Urinary bladder (tissue), 4 donors: Measurements from ENCODE around the gene AMN. TPM values are rescaled to one million over a fixed set of nuclear protein-coding genes. Genes with fewer than 3 reads are reported as not detected.
"Not testable (repeated sequence)": the region's sequence is repeated elsewhere in the genome, so short reads cannot be mapped to it uniquely, and the experiment has no call there.

Experiments used
- DNase-seq: peaks from one replicate; pipeline ENCODE4 v3.0.0-alpha.2; 2015; ENCODE audit errors: extremely low spot score
- H3K27ac ChIP-seq: one replicate; pipeline ENCODE4 v1.5.1; 2013; ENCODE audit warnings: low read depth, mild to moderate bottlenecking, moderate library complexity
- H3K36me3 ChIP-seq: one replicate; pipeline ENCODE4 v1.6.1; 2013; ENCODE audit warnings: mild to moderate bottlenecking, moderate library complexity; ENCODE audit not compliant: insufficient read depth
- H3K4me1 ChIP-seq: one replicate; pipeline ENCODE4 v1.6.1; 2013; ENCODE audit warnings: mild to moderate bottlenecking, moderate library complexity; ENCODE audit not compliant: insufficient read depth
- H3K4me3 ChIP-seq: one replicate; pipeline ENCODE4 v1.5.1; 2013; ENCODE audit warnings: low read depth, low read length
- WGBS: extraction: QIAGEN DNeasy Blood & Tissue Kit; methylation state at CpG from one replicate; pipeline ENCODE4 v1.1.7; 2013; 5-methylcytosine and 5-hydroxymethylcytosine counted together
- polyA plus RNA-seq: library from polyadenylated mRNA; stranded (reverse); fragments of 200-250 nt; gene quantifications from one replicate; pipeline ENCODE4 v1.2.3, GENCODE V29; 2013
- total RNA-seq: library from RNA; depleted of rRNA; stranded (reverse); fragments of >200 nt; gene quantifications from one replicate; pipeline ENCODE4 v1.2.3, GENCODE V29; 2014
- donor health status: healthy with polysubstance abuse.
- donor health status: healthy.

Gene AMN
- total and polyA plus RNA-seq, 2 donors = 0.21 to 1.0 TPM

DNA sequence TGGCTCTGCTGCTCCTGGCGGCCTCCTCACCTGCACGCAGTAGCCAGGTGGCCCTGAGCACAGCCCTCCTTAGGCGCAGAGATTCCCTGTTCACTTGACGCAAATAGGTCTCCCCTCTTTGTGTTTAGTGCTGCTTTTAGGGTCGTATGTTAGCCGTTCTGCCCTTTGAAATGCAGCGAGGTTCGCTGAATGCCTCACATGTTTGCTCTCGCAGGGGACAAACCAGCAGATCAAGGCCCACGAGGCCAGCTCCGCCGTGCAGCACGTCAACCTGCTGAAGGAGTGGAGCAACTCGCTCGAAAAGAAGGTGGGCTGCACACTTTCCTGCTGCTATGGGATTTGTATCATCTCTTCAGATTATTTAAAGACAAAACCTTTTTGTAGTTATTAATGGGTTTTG lies 31.4 kb upstream of the AMN start:
- Histone ChIP-seq H3K4me1 (no peaks in the 10 kb centered on the region), H3K27ac (no peak overlapping the region), H3K36me3 (no peaks in the 10 kb centered on the region), H3K4me3 (no peak overlapping the region)
- no peak for DNase-seq
- WGBS = 85% methylated on average over 15 of the region's 15 CpGs

DNA sequence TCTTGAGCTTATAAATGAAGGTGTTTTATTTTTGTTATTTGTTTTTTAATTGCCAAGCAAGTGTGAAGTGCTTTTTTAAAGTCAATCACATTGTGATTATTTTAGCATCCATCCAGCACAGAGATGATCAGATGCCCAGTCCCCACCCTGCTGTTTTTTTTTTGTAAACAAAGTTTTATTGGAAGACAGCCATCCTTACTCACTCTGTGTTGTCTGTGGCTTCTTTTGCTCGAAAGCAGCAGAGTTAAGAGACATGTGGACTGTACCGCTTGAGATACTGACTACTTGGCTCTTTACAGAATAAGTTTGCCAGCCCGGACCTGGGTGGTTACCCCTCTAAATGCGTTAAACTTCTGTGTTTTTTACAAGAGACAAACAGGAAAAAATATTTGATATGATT lies 30.9 kb upstream of the AMN start:
- DNase-seq = no peak
- 48% methylated on average over 4 of the region's 4 CpGs for WGBS
- no peaks in the 10 kb centered on the region for H3K36me3 ChIP-seq
- no peak overlapping the region for H3K4me3 ChIP-seq
- no peak overlapping the region for H3K27ac ChIP-seq
- H3K4me1 ChIP-seq = no peaks in the 10 kb centered on the region

DNA sequence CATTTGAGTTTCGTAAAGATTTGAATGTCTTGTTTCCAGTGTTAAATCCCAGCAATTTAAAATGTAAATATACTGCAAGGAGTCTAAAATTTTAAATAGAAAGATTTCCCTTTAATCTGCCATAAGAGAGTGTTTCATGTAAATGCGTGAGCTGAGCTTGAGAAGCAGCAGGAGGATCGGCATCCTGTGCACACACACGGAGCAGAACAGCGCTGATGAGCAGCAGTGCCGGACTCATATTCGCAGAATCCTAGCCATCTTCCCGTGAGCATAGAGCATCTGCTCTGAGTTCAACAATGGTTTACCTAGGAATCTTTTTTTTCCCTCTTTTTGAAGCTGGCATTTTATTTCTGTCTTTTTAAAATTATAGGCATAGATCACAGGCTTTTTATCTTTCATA lies 29.8 kb upstream of the AMN start:
- Histone ChIP-seq H3K4me1 (no peaks in the 10 kb centered on the region), H3K4me3 (no peak overlapping the region), H3K27ac (no peak overlapping the region), H3K36me3 (no peaks in the 10 kb centered on the region)
- no peak for DNase-seq
- WGBS = 93% methylated on average over 8 of the region's 8 CpGs

DNA sequence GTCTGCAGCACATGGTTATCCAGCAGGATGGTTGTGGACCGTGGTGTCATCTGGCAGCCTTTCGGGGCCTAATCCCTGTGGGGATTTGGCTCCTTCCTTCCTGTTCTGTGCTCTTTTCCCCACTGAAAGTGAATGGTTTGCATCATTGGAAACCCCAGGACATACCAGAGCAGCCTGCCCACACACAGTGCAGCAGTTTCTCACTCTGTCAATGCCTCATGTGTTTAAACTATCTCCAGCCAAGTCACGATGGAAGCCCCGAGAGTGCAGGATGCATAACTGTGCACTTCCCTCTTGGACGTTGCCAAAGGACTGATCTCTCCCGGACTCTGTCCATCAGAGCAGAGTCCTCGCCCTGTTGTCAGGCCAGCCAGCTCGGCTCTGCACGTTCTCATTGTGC lies 29.0 kb upstream of the AMN start:
- WGBS = 27% methylated on average over 9 of the region's 9 CpGs
- Histone ChIP-seq H3K4me1 (no peaks in the 10 kb centered on the region), H3K36me3 (no peaks in the 10 kb centered on the region), H3K27ac (no peak overlapping the region), H3K4me3 (no peak overlapping the region)
- peak; percentile 2 for DNase-seq

DNA sequence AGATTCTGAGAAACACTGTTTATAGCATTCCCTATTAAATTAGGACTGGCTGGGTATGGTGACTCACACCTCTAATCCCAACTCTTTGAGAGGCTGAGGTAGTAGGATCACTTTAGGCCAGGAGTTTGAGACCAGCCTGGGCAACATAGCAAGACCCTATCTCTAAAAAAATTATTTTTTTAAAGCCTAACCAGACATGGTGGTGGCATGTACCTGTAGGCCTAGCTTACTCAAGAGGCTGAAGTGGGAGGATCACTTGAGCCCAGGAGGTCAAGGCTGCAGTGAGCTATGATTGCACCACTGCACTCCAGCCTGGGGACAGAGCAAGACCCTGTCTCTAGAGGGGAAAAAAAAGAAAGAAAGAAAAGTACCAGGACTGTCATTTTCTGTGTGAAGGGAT lies 25.7 kb upstream of the AMN start:
- DNase-seq, H3K36me3 ChIP-seq, H3K4me3 ChIP-seq, H3K27ac ChIP-seq, H3K4me1 ChIP-seq: not testable (repeated sequence)

DNA sequence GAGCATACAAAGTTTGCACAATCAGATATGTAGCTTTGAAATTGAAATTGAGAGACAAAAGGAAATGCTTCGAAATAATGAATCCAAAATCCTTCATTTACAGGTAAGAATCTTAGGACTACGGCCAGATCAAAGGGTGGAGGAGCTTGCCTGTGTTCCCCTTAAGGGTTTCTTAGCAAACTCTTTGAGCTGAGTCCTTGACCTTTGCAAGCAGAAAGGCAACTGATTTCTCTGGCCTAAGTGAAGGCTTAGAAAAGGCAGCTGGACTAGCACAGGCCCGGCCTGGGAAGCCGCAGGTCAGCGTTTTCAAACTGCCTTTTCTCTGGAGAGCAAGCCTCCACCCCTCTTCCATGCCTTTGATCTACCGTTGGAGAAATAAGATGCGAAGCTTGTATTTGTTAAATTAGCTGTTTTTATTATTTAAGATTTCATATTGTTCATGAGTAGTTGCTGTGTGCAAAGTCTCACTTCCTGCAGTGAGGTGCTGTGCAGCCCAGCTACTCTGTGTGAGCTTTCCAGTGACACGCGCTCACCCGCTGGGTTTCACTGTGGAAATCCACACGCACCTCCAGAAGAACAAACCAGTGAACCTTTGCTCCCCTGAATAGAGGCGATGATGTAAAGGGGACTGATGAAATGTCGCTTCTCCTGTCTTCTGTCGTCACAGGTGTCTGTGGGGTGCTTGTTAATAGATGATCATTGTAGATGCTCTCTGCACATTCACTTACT lies 25.0 kb upstream of the AMN start:
- Histone ChIP-seq H3K36me3 (no peaks in the 10 kb centered on the region), H3K4me1 (no peaks in the 10 kb centered on the region), H3K4me3 (no peak overlapping the region), H3K27ac (no peak overlapping the region)
- WGBS = 95% methylated on average over 14 of the region's 14 CpGs
- DNase-seq = no peak

DNA sequence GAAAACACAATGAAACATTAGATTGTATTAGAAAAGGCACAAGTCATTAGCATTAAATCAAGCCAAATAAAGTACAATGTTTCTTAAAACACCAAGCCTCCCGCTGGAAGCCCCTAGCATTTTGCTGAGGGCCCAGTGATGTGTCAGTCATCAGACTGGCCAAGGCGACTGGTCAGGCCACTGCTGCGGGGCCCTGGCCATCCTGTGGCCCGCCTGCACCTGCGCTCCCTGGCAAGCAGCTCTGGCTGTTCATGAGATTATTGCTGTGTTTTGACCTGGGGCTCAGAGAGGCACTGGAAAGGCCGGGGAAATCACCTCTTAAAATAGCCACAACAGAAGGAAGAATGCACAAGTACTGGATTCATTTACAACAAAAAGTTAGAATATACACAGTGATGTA lies 24.2 kb upstream of the AMN start:
- Histone ChIP-seq H3K36me3 (no peaks in the 10 kb centered on the region), H3K4me3 (no peak overlapping the region), H3K4me1 (no peaks in the 10 kb centered on the region), H3K27ac (no peak overlapping the region)
- no peak for DNase-seq
- WGBS = 80% methylated on average over 6 of the region's 6 CpGs

DNA sequence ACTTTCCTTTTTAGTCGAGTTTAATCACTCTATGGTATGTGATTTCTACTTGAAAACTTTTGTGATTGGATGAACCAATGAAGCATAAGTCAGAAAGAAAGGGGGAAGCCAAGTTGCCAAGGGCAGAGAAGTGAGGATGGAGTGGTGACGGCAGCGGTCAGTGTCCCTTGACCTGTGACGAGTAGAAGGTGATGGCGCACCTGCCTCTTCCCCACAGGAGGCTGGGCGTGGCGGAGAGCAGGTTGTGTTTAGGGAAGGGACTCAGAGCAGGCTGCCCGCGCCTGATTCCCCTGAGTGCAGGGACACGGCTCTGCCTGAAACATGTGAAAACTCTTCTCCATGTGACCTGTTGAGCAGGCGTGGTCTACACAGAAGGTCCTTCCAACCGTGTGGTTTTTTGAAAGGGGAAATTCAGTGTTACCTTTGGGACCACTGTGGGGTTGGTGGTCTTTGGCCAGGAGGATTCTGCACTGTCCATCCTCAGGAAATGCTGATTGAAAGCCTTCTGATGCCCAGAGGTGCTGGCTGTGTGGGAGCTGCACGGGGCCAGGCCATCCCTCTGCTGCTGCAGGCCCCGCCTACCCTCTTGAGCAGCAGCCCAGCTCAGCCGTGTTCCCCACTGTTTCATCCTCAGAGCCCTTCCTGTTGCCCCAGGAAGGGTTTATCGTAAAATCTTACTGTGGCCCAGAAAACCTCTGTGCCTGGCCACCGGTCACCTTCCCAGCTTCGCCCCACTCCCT lies 23.5 kb upstream of the AMN start:
- WGBS = 92% methylated on average over 18 of the region's 18 CpGs

DNA sequence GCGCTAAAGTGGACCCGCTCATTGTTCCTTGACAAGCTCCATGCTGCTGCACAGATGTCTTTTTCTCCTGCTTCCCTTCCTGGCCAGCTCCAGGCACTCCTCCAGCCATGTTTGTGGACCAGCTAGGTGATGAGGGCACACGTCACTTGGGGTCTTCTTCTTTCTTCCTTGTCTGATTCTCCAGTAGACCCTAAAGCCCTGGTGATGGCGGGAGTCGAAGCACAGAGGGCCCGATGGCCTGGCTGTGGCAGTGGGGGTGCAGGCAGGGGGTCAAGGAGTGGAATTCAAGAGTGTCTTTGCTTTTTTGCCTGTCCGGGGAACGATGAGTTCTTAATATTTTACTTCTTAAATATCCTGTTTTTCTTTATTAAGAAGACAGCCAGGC lies 23.0 kb upstream of the AMN start:
- no peak overlapping the region for H3K27ac ChIP-seq
- H3K36me3 ChIP-seq = no peaks in the 10 kb centered on the region
- no peak for DNase-seq
- WGBS = 96% methylated on average over 8 of the region's 8 CpGs
- no peak overlapping the region for H3K4me3 ChIP-seq
- no peaks in the 10 kb centered on the region for H3K4me1 ChIP-seq

More for the DNA sequence above, 23.5 kb upstream of the AMN start:
- no peaks in the 10 kb centered on the region for H3K36me3 ChIP-seq
- H3K27ac ChIP-seq = no peak overlapping the region
- no peaks in the 10 kb centered on the region for H3K4me1 ChIP-seq
- no peak for DNase-seq
- no peak overlapping the region for H3K4me3 ChIP-seq

DNA sequence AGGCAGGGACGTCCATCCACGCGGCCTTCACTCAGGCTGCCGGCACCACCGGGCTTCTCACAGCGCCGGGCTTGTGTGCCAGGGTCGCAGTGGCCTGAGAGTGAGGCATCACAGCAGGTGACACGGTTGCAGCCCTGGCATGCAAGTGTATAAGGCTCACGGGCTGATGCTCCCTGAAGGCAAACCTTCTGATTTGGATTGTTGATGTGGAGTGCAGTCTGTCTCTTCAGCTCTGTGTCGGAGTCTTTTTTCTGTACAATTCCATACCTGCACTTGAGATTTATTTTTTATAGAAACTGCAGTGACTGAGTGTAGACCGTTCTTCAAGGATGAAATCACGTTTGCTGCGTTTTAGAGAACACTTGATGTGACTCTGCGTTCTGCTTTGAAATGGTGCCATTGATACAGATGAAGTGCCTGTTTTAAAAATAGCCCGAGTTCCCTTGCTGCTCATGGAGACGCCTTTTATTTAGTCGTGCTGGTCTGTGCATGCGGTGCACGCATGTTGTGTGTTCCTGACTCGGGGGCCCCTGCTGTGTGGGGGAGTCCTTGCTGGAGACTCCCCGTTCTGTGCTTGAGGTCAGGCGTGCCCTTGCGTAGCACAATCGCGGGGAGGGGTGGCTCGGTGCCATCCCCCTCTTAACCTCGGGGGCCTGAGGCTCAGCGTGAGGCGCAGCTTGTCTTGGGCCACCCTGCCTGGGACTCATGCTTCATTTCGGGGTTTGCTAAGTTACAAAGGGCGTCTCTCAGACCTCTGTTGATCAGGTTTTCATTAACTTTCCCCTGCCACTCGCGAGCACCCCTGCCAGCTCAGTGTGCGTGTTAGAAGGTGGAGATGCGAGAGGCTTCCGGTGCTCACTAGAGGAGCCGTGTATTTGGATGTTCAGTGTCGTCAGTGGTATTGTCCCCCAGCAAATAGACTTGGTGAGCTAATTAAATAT lies 21.6 kb upstream of the AMN start:
- Histone ChIP-seq H3K4me1 (no peaks in the 10 kb centered on the region), H3K27ac (no peak overlapping the region), H3K36me3 (peaks cover 2% of the 10 kb centered on the region), H3K4me3 (no peak overlapping the region)
- no peak for DNase-seq
- WGBS = 88% methylated on average over 39 of the region's 39 CpGs

DNA sequence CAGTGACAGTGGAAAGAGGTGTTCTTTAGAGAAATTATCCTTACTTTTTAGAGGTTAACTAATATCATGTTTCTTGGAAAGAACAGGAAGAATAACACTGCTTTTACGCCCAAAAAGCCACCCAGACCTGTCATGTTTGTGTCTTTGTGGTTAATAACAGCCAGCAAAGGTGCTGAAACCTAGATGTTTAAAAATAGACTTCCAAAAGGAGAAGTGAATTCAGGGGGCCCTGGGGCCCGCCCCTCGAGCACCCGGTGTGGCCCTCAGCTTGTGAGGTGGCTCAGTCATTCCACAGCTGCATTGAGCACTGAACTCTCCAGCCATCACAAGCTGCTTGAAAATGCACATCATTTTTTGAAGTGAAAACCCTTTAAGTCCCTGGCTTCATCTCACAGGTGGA lies 20.8 kb upstream of the AMN start:
- no peak for DNase-seq
- no peak overlapping the region for H3K4me3 ChIP-seq
- WGBS = 84% methylated on average over 4 of the region's 4 CpGs
- no peak overlapping the region for H3K27ac ChIP-seq
- H3K4me1 ChIP-seq = no peaks in the 10 kb centered on the region
- H3K36me3 ChIP-seq = peaks cover 2% of the 10 kb centered on the region

DNA sequence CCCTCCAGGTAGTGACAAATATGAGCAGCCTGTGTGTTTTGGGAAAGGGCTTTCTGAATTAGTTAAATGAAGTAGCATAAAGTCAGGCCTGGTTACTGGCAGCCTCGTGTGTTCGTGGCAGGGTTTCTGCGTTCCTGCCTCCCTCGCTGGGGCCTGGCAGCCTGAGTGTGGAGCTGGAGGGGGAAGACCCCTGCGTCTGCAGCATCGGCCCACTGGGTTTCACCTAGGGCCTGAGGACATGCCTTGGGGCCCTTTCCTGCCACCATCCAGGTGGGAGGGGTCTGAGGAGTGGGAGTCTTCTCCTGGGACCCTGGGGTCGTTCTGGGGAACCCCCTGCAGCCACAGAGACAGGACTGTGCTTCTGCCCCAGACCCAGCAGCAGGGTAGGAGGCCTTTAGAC lies 20.4 kb upstream of the AMN start:
- Histone ChIP-seq H3K36me3 (peaks cover 4% of the 10 kb centered on the region), H3K4me3 (no peak overlapping the region), H3K27ac (no peak overlapping the region), H3K4me1 (no peaks in the 10 kb centered on the region)
- WGBS = 89% methylated on average over 7 of the region's 7 CpGs
- DNase-seq = no peak

DNA sequence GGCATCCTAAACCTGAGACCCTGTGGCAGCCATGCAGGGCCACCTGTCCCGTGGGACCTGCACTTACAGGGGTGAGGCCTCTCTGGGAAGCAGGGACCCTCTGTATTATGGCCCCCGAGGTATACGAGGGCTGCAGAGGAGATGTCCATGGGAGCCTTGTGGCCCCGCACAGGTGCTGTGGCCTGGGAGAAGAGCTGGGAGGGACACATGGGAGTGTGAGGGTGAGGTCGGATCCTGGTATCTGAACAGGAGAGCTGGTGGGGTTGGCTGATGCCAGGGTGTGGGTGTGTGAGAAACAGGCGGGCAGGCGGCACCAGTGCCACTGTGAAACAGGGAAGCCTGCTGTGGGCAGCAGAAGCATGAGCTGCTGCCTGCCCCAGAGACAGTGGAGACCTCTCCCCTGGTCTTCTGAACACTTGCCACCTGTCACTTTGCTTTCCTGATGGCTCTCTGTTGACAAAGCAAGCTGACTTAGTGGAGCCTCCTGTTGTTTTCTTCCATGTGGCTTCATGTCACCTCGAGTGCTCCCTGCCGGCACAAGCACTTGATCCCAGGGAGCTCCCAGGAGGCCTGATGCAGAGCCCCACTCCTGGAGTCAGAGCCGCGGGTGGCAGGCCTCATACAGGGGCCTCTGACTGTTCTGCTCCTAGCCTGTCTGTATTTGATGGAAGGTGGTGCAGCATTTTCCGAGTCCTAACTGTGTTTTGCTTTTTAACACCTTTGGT lies 19.8 kb upstream of the AMN start:
- H3K36me3 ChIP-seq = peaks cover 4% of the 10 kb centered on the region
- no peak overlapping the region for H3K4me3 ChIP-seq
- no peak for DNase-seq
- H3K4me1 ChIP-seq = no peaks in the 10 kb centered on the region
- no peak overlapping the region for H3K27ac ChIP-seq
- 94% methylated on average over 12 of the region's 12 CpGs for WGBS
